Measurements from ENCODE around the gene BTN3A1. TPM values are rescaled to one million over a fixed set of nuclear protein-coding genes. Genes with fewer than 3 reads are reported as not detected.

The BTN3A1 gene
- total RNA-seq, 1 experiment from 2014 or later = 9.0 TPM

- H3K27ac ChIP-seq (ENCODE audit: low read depth, low read length) = no peak overlapping the region
- no peak overlapping the region for H3K4me2 ChIP-seq (ENCODE audit: low read length)
- POLR2A ChIA-PET = no interaction called here
- H3K9ac ChIP-seq (ENCODE audit: low read length) = no peak overlapping the region
- CTCF ChIA-PET = no interaction called here
- no peaks in the 10 kb centered on the region for H3K9me2 ChIP-seq (ENCODE audit: insufficient read depth)
- intact Hi-C loops (cut with micrococcal nuclease) = no loop called here
- H3K4me1 ChIP-seq (ENCODE audit: control insufficient read depth in 1 of 2, insufficient read depth in 2 of 2, low read length in 2 of 2) = 0 out of 4 replicates have a peak, but pooled peaks cover 0 to 1% of the 10 kb centered on the region in 2 experiments
- no peak overlapping the region for H2AFZ ChIP-seq (ENCODE audit: low read depth, low read length, poor library complexity, severe bottlenecking)
- TF ChIP-seq CEBPB (IDR thresholded peaks at IDR 0.05; ENCODE audit: low read depth) = no peak
- TF ChIP-seq EZH2phosphoT487 (IDR thresholded peaks at IDR 0.05; ENCODE audit: borderline replicate concordance) = no peak
- TF ChIP-seq CBX3 (IDR thresholded peaks at IDR 0.05; ENCODE audit: low read depth) = no peak
- no peak for TF ChIP-seq SP1 (IDR thresholded peaks at IDR 0.05; ENCODE audit: low read depth)
- TF ChIP-seq ELF1 (IDR thresholded peaks at IDR 0.05; ENCODE audit: borderline replicate concordance, low read depth) = no peak
- TF ChIP-seq FOSL1 (IDR thresholded peaks at IDR 0.05; ENCODE audit: low read depth) = no peak
- no peak for TF ChIP-seq POLR2A (IDR thresholded peaks at IDR 0.05; ENCODE audit: borderline replicate concordance, extremely low read depth, insufficient read depth, insufficient read length)
- TF ChIP-seq EGR1 (IDR thresholded peaks at IDR 0.05; ENCODE audit: low read depth) = no peak
- no peak for TF ChIP-seq TCF7L2 (IDR thresholded peaks at IDR 0.05; ENCODE audit: borderline replicate concordance, extremely low read depth, insufficient read depth, insufficient read length)
- no peak for TF ChIP-seq YY1 (IDR thresholded peaks at IDR 0.05; ENCODE audit: extremely low read depth, insufficient replicate concordance, low read depth, low read length)
- no peak for TF ChIP-seq ZFX (IDR thresholded peaks at IDR 0.05)
- no peak for TF ChIP-seq RAD21 (IDR thresholded peaks at IDR 0.05; ENCODE audit: low read depth)
- no peak for TF ChIP-seq ATF3 (IDR thresholded peaks at IDR 0.05)
- TF ChIP-seq SIN3A (IDR thresholded peaks at IDR 0.05; ENCODE audit: low read depth) = no peak
- no peak for TF ChIP-seq EZH2 (IDR thresholded peaks at IDR 0.05)
- no peak for TF ChIP-seq ZBTB33 (IDR thresholded peaks at IDR 0.05; ENCODE audit: extremely low read depth, insufficient replicate concordance, low read length)
- DNase-seq (ENCODE audit: low read depth, low spot score) (no peak), ATAC-seq (no peak)
- H3K4me3 ChIP-seq (replicated peaks in 1 of 2; ENCODE audit: low read depth in 1 of 2, low read length in 2 of 2) = no peak overlapping the region
- peaks cover 53 to 54% of the 10 kb centered on the region in 2 experiments for H3K36me3 ChIP-seq (ENCODE audit: control insufficient read depth in 1 of 2, insufficient read depth in 2 of 2, low read length in 2 of 2)
- H3K9me3 ChIP-seq (ENCODE audit: control insufficient read depth in 1 of 2, insufficient read depth in 1 of 2, low read depth in 1 of 2, low read length in 2 of 2) = no peaks in the 10 kb centered on the region
- no TSS peak for BruUV-seq (replicated peaks)
- no peaks in the 10 kb centered on the region for H4K20me1 ChIP-seq (ENCODE audit: insufficient read depth)
- H3K79me2 ChIP-seq (ENCODE audit: insufficient read depth, low read length) = peaks cover 26% of the 10 kb centered on the region
- RAD21 ChIA-PET (ENCODE audit: low non-redundant PET in 1 of 2, low total read pairs in 2 of 2, uncharacterized antibody in 2 of 2, unreplicated experiment in 2 of 2) = no interaction called here
- H3K27me3 ChIP-seq (ENCODE audit: insufficient read depth, low read length) = no peaks in the 10 kb centered on the region
These were observed 61.9 kb downstream of the BTN3A1 start for GRCh38 chr6:26464014-26464413.
